ENCODE measurements around the gene PRDX5.

Gene PRDX5

DNA sequence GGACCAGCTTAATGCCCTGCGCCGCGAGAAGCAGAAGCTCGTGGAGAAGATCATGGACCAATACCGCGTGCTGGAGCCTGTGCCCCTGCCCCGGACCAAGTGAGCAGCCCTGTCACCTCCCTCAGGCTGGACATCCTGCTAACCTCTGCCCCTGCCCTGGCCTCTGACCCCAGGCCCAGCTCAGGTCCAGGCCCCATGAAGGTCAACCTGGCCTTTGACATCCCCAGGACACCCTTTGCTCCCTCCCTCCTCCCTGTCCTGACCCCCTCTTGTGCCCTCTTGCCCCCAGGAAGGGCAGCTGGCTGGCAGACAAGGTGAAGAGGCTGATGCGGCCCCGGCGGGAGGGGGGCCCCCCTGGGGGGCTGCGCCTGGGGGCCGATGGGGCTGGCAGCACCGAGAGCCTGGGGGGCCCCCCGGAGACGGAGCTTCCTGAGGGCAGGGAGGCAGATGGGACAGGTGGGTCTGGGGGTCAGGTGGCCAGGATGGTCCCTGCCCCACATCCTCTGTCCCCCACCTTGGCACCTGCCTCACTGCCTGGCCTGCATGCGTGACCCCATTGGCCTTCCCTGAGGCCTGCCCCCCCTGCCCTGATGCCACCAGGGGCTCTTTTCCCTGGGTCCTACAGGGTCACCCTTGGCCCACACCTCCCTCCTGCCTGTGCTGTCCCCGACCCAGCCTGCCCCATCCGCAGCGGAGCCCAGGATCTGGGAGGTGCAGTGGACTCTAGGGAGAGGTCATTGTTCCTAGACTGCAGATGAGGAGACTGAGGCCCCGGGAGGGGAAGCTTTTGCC, 36.0 kb downstream of the PRDX5 start:
- H3K36me3 ChIP-seq (ENCODE audit: control insufficient read depth, insufficient read depth, low read length), result no peaks in the 10 kb centered on the region
- H3K9ac ChIP-seq (ENCODE audit: low read depth, low read length), result no peak overlapping the region
- H3K27ac ChIP-seq (ENCODE audit: low read depth, low read length), result no peak overlapping the region
- peaks cover 18% of the 10 kb centered on the region for H3K4me1 ChIP-seq (ENCODE audit: control insufficient read depth, insufficient read depth, low read length)
- H3K4me3 ChIP-seq (ENCODE audit: low read depth, low read length), result no peak overlapping the region
- no peaks in the 10 kb centered on the region for H3K27me3 ChIP-seq (ENCODE audit: control insufficient read depth, insufficient read depth, low read length)
- no peaks in the 10 kb centered on the region for H3K9me3 ChIP-seq (ENCODE audit: control insufficient read depth, insufficient read depth, low read length)

GRCh38 chr11:64355078-64355940, 37.4 kb downstream of the PRDX5 start:
- H3K27ac ChIP-seq (ENCODE audit: low read depth, low read length), result peak overlapping the region; percentile 63
- H3K36me3 ChIP-seq (ENCODE audit: control insufficient read depth, insufficient read depth, low read length), result no peaks in the 10 kb centered on the region
- H3K4me1 ChIP-seq (ENCODE audit: control insufficient read depth, insufficient read depth, low read length), result peaks cover 21% of the 10 kb centered on the region
- no peaks in the 10 kb centered on the region for H3K9me3 ChIP-seq (ENCODE audit: control insufficient read depth, insufficient read depth, low read length)
- H3K9ac ChIP-seq (ENCODE audit: low read depth, low read length), result peak overlapping the region; percentile 27; the same call in 1 of the 2 replicates
- no peaks in the 10 kb centered on the region for H3K27me3 ChIP-seq (ENCODE audit: control insufficient read depth, insufficient read depth, low read length)
- peak overlapping the region; percentile 30; the same call in 1 of the 2 replicates for H3K4me3 ChIP-seq (ENCODE audit: low read depth, low read length)

DNA sequence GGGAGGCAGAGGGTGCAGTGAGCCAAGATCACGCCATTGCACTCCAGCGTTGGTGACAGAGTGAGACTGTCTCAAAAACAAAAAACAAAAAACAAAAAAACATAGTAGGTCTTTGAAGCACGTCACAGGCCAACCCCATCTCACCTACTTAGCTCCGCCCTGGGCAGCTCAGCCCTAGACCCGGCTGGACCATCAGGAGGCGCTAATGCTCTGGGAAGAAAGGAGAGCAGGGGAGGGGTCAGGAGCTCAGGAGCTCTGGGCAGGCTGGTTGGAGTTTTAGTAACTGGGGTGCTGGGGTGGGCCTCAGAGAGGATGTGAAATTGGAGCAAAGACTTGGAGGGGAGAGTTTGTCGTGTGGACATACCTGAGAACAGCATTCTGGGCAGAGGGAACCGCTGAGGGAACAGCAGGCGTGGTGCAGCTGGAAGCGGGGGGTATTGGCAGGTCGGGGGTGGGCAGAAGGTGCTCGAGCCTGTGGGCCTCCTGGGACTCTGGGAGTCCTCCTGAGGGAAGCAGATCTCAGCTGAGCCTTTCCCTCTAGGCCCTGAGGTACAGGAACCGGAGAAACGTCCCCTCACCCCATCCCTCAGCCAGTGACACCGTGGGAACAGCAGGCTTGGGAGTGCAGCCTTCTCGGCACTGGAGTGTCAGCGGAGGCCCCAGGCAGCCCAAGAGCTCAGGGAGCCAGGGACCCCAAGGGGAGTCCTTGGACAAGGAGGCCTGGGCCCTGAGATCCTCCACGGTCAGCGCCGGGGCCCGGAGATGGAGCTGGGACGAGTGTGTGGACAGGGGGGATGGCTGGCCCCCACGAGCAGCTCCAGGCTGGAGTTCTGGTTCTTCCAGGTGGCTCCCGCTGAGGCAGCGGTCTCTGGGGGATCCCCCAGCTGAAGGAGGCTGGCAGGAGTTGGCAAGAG, 38.8 kb downstream of the PRDX5 start:
- no peaks in the 10 kb centered on the region for H3K27me3 ChIP-seq (ENCODE audit: control insufficient read depth, insufficient read depth, low read length)
- no peak overlapping the region for H3K27ac ChIP-seq (ENCODE audit: low read depth, low read length)
- H3K9me3 ChIP-seq (ENCODE audit: control insufficient read depth, insufficient read depth, low read length), result no peaks in the 10 kb centered on the region
- H3K4me1 ChIP-seq (ENCODE audit: control insufficient read depth, insufficient read depth, low read length), result peaks cover 21% of the 10 kb centered on the region
- no peak overlapping the region for H3K9ac ChIP-seq (ENCODE audit: low read depth, low read length)
- H3K36me3 ChIP-seq (ENCODE audit: control insufficient read depth, insufficient read depth, low read length), result peaks cover 12% of the 10 kb centered on the region
- no peak overlapping the region for H3K4me3 ChIP-seq (ENCODE audit: low read depth, low read length)

GRCh38 chr11:64357446-64357845, 39.5 kb downstream of the PRDX5 start:
- no peak overlapping the region for H3K9ac ChIP-seq (ENCODE audit: low read depth, low read length)
- no peak overlapping the region for H3K4me3 ChIP-seq (ENCODE audit: low read depth, low read length)
- no peaks in the 10 kb centered on the region for H3K9me3 ChIP-seq (ENCODE audit: control insufficient read depth, insufficient read depth, low read length)
- H3K36me3 ChIP-seq (ENCODE audit: control insufficient read depth, insufficient read depth, low read length), result peaks cover 18% of the 10 kb centered on the region
- peaks cover 21% of the 10 kb centered on the region for H3K4me1 ChIP-seq (ENCODE audit: control insufficient read depth, insufficient read depth, low read length)
- no peaks in the 10 kb centered on the region for H3K27me3 ChIP-seq (ENCODE audit: control insufficient read depth, insufficient read depth, low read length)
- H3K27ac ChIP-seq (ENCODE audit: low read depth, low read length), result no peak overlapping the region

DNA sequence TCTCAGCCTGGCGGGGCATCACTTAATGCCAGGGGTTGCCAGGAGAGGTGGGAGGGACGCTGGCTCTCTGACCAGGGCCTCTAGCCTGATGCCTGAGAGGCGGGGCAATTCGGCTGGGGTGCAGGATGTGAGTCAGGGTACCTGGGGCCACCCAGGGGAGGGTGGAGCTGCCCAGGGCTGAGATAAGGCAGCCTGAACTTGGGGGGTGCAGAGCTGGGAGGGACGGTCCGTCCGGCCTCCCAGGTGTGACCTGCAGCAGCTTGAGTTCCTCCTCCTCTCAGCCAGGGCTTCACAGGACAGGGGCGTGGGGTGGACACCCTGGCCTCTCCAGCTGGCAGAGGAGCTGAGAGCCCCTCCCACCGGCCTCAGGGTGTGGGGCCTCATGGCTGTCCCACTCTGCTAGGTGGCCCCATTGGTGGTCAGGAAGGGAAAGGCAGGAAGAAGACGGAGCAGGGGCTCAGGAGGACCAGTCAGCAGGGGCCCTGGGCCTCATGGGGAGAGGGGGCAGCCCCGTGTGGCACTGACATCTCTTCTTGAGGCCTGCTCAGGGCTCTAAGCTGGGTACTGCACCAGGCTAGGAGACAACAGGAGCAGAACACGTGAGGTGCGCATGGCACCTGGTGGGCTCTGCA, 40.1 kb downstream of the PRDX5 start:
- Histone ChIP-seq H3K4me3 (ENCODE audit: low read depth, low read length) (no peak overlapping the region), H3K27ac (ENCODE audit: low read depth, low read length) (no peak overlapping the region), H3K36me3 (ENCODE audit: control insufficient read depth, insufficient read depth, low read length) (peaks cover 22% of the 10 kb centered on the region), H3K4me1 (ENCODE audit: control insufficient read depth, insufficient read depth, low read length) (peaks cover 21% of the 10 kb centered on the region), H3K9ac (ENCODE audit: low read depth, low read length) (no peak overlapping the region), H3K9me3 (ENCODE audit: control insufficient read depth, insufficient read depth, low read length) (no peaks in the 10 kb centered on the region), H3K27me3 (ENCODE audit: control insufficient read depth, insufficient read depth, low read length) (no peaks in the 10 kb centered on the region)

DNA sequence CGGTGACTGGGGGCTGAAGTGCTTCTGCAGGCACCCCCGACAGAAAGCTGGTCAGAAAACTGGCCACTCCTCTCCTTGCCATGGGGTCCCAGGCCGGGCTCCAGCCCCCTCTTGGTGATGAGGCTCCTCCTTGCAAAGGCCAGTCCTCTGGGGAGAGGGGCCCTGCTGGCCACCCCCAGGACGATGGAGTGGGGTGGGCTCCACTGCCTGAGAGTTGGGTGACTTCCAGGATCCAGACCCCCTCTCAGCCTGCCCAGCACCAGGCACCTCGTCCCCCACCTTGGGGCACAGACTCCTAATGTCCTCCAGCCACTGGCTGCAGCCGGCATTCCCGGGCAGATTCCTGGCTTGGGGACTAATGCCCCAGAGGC, 40.6 kb downstream of the PRDX5 start:
- H3K4me1 ChIP-seq (ENCODE audit: control insufficient read depth, insufficient read depth, low read length), result peaks cover 21% of the 10 kb centered on the region
- no peaks in the 10 kb centered on the region for H3K9me3 ChIP-seq (ENCODE audit: control insufficient read depth, insufficient read depth, low read length)
- peak overlapping the region; percentile 81 for H3K4me3 ChIP-seq (ENCODE audit: low read depth, low read length)
- no peaks in the 10 kb centered on the region for H3K27me3 ChIP-seq (ENCODE audit: control insufficient read depth, insufficient read depth, low read length)
- H3K36me3 ChIP-seq (ENCODE audit: control insufficient read depth, insufficient read depth, low read length), result peaks cover 27% of the 10 kb centered on the region
- H3K9ac ChIP-seq (ENCODE audit: low read depth, low read length), result no peak overlapping the region
- H3K27ac ChIP-seq (ENCODE audit: low read depth, low read length), result peak overlapping the region; percentile 57

DNA sequence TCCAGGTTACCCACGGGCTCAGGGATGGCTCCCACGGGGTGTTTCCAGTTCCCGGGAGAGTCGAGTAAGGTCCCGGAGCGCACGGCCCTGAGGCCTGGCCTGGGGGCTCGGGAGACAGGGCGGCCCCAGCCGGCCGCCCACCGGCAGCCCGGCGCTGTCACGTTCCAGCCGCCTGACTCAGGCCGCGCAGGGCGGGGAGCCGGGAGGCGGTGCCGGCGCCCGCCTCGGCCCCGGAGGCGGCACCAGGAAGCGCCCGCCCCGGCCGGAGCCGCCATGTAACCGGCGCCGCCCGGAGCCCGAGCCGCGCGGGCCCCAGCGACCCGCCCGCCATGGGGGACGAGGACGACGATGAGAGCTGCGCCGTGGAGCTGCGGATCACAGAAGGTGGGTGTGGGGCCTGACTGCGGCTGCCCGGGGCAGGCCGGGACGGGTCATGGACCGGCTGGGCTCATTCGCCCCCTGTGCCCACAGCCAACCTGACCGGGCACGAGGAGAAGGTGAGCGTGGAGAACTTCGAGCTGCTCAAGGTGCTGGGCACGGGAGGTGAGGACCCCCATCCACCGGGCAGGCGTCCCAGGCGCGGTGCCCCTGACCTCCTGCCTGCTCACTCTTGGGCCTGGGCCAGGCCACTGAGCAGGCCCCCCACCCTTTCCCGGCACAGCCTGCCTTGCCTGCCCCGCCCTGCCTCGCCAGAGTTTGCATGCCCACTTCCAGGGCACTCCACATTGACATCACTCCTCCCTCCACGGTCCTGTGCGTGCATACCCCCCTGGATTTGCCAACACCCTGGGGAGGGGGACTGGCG, 41.2 kb downstream of the PRDX5 start, which contains the start of gene RPS6KA4:
Gene RPS6KA4, plus strand, starts transcription at position 256 of the 805 bp plus-strand sequence. Its CDS starts 74 bp downstream, at position 330.
- Histone ChIP-seq H3K4me1 (ENCODE audit: control insufficient read depth, insufficient read depth, low read length) (peaks cover 21% of the 10 kb centered on the region), H3K27ac (ENCODE audit: low read depth, low read length) (peak within 1 kb of the TSS; percentile 57), H3K9me3 (ENCODE audit: control insufficient read depth, insufficient read depth, low read length) (no peaks in the 10 kb centered on the region), H3K36me3 (ENCODE audit: control insufficient read depth, insufficient read depth, low read length) (peaks cover 32% of the 10 kb centered on the region), H3K9ac (ENCODE audit: low read depth, low read length) (peak within 1 kb of the TSS; percentile 69), H3K4me3 (ENCODE audit: low read depth, low read length) (peak within 1 kb of the TSS; percentile 81), H3K27me3 (ENCODE audit: control insufficient read depth, insufficient read depth, low read length) (no peaks in the 10 kb centered on the region)

GRCh38 chr11:64359712-64360445, 42.0 kb downstream of the PRDX5 start:
- Histone ChIP-seq H3K36me3 (ENCODE audit: control insufficient read depth, insufficient read depth, low read length) (peaks cover 35% of the 10 kb centered on the region), H3K9ac (ENCODE audit: low read depth, low read length) (no peak overlapping the region), H3K4me1 (ENCODE audit: control insufficient read depth, insufficient read depth, low read length) (peaks cover 21% of the 10 kb centered on the region), H3K27me3 (ENCODE audit: control insufficient read depth, insufficient read depth, low read length) (no peaks in the 10 kb centered on the region), H3K27ac (ENCODE audit: low read depth, low read length) (no peak overlapping the region), H3K4me3 (ENCODE audit: low read depth, low read length) (peak overlapping the region; percentile 81), H3K9me3 (ENCODE audit: control insufficient read depth, insufficient read depth, low read length) (no peaks in the 10 kb centered on the region)

GRCh38 chr11:64360448-64360921, 42.6 kb downstream of the PRDX5 start:
- H3K36me3 ChIP-seq (ENCODE audit: control insufficient read depth, insufficient read depth, low read length), result peaks cover 41% of the 10 kb centered on the region
- no peak overlapping the region for H3K4me3 ChIP-seq (ENCODE audit: low read depth, low read length)
- H3K9me3 ChIP-seq (ENCODE audit: control insufficient read depth, insufficient read depth, low read length), result no peaks in the 10 kb centered on the region
- H3K4me1 ChIP-seq (ENCODE audit: control insufficient read depth, insufficient read depth, low read length), result peaks cover 18% of the 10 kb centered on the region
- no peak overlapping the region for H3K9ac ChIP-seq (ENCODE audit: low read depth, low read length)
- no peaks in the 10 kb centered on the region for H3K27me3 ChIP-seq (ENCODE audit: control insufficient read depth, insufficient read depth, low read length)
- no peak overlapping the region for H3K27ac ChIP-seq (ENCODE audit: low read depth, low read length)
